Hair follicular keratinocyte (primary cell): ENCODE data around the gene FRS2. TPM values are rescaled to one million over a fixed set of nuclear protein-coding genes. Genes with fewer than 3 reads are reported as not detected.

ENCODE experiments used
- total RNA-seq: library from RNA; depleted of rRNA; stranded (reverse); fragments of >200 nt; gene quantifications from 2 replicates; pipeline ENCODE4 v1.2.3, GENCODE V29; 2015

FRS2 gene
- total RNA-seq, result 28.0 and 34.0 TPM in 2 replicates

DNA sequence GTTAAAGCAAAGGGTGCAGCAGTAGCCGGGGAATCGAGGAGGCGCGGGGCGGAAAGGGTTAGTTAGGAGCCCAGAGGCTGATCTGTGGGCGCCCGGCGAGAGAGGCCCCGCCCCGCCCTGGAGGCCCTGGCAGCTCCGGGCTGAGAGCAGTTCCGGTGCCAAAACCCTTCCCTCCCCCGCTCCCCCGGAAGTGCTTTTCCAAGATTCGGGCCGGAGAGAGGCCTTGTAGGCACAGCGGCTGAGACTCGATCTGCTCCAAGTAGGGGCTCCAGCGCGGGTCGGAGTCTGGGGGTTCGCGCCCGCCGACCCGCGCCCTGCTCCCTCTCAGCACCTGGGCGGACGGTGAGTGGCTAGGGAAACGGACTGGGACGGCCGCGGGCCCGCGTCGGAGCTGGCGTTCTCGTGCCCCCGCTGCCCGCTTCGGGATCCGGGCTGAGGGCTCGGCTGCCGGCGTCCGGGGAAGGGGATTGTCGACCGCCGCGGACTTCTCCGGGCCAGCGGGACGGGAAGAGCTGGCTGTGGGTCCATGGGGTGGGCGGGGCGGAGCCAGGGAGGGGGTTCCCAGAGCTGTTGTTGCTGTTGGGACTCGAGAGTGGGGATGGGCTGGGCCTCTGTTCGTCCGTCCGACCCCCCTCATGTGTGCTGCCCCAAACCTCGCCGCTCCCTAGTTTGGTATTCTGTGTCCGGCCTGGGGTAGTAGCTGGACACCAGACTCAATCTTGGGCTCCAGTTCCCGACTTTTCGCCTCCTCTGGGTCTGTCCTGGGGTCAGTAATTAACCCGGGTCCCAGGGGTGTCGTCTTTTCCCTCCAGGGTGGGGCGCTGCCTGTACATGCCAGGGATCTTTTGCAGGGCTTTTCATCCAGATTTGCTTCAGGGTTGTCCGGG lies at the start of gene FRS2:
Gene FRS2, plus strand, starts transcription at position 200 of the 887 bp plus-strand sequence. CDS start 98,643 bp downstream, outside the sequence.

GRCh38 chr12:69585189-69586062 lies 115.2 kb downstream of the FRS2 start, which contains the start of gene CCT2:
CCT2 (plus strand) TSS chr12:69585459; CDS start chr12:69585522, 63 bp downstream.

GRCh38 chr12:69610729-69611128 lies 140.5 kb downstream of the FRS2 start, which contains the start of gene LRRC10:
LRRC10 (minus strand) TSS chr12:69610907; CDS start chr12:69610838, 69 bp downstream.

Other genes with a start within 250 kb of the FRS2 start
- 23.6 and 31.1 TPM in 2 replicates for gene CPSF6, start 230.8 kb upstream of the FRS2 start, total RNA-seq
- gene LYZ, start 122.0 kb upstream of the FRS2 start, total RNA-seq, result not detected in 2 replicates
- gene YEATS4, start 110.6 kb upstream of the FRS2 start, total RNA-seq, result 39.5 and 49.9 TPM in 2 replicates
- 175 and 262 TPM in 2 replicates for gene CCT2, start 115.1 kb downstream of the FRS2 start, total RNA-seq
- gene LRRC10, start 140.5 kb downstream of the FRS2 start, total RNA-seq, result not detected in 2 replicates
- not detected in 2 replicates for gene BEST3, start 228.9 kb downstream of the FRS2 start, total RNA-seq